ENCODE measurements around the gene UBA6.

The UBA6 gene

GRCh38 chr4:67682266-67682665, 18.7 kb downstream of the UBA6 start:
- no peaks in the 10 kb centered on the region for H3F3A ChIP-seq (ENCODE audit: insufficient read depth, low read length)
- no peak overlapping the region for H3K4me3 ChIP-seq (ENCODE audit: low read length)
- H3K4me2 ChIP-seq (ENCODE audit: low read depth, low read length) = no peak overlapping the region
- peaks cover 7% of the 10 kb centered on the region; the same call in 1 of the 2 replicates for H3K79me2 ChIP-seq (ENCODE audit: low read length)
- TF ChIP-seq EZH2 (optimal IDR thresholded peaks at IDR 0.05; ENCODE audit: low read depth, low read length) (no peak), EZH2phosphoT487 (IDR thresholded peaks at IDR 0.05; ENCODE audit: low read length) (no peak)
- TF ChIP-seq, protein P1, sequence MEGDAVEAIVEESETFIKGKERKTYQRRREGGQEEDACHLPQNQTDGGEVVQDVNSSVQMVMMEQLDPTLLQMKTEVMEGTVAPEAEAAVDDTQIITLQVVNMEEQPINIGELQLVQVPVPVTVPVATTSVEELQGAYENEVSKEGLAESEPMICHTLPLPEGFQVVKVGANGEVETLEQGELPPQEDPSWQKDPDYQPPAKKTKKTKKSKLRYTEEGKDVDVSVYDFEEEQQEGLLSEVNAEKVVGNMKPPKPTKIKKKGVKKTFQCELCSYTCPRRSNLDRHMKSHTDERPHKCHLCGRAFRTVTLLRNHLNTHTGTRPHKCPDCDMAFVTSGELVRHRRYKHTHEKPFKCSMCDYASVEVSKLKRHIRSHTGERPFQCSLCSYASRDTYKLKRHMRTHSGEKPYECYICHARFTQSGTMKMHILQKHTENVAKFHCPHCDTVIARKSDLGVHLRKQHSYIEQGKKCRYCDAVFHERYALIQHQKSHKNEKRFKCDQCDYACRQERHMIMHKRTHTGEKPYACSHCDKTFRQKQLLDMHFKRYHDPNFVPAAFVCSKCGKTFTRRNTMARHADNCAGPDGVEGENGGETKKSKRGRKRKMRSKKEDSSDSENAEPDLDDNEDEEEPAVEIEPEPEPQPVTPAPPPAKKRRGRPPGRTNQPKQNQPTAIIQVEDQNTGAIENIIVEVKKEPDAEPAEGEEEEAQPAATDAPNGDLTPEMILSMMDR (IDR thresholded peaks at IDR 0.05; ENCODE audit: low read length) = no peak
- no peaks in the 10 kb centered on the region for H3K9me2 ChIP-seq (replicated peaks; ENCODE audit: insufficient read depth, low read length)
- peaks cover 6% of the 10 kb centered on the region; the same call in 1 of the 2 replicates for H3K4me1 ChIP-seq (ENCODE audit: low read length)
- DNase-seq = no peak
- no peak overlapping the region for H3K9ac ChIP-seq (ENCODE audit: low read length)
- 0 out of 2 replicates have a peak, but pooled peaks cover 2% of the 10 kb centered on the region for H3K36me3 ChIP-seq (replicated peaks; ENCODE audit: insufficient read depth, low read length)
- no peak overlapping the region for H2AFZ ChIP-seq (ENCODE audit: low read length)
- no peak overlapping the region for H3K27ac ChIP-seq (ENCODE audit: low read length)
- H3K9me3 ChIP-seq (replicated peaks; ENCODE audit: insufficient read depth, low read length) = no peaks in the 10 kb centered on the region
- H4K20me1 ChIP-seq (ENCODE audit: insufficient read depth, low read length) = no peaks in the 10 kb centered on the region
- no peaks in the 10 kb centered on the region for H3K27me3 ChIP-seq (replicated peaks; ENCODE audit: insufficient read depth, low read length)

- Histone ChIP-seq H3K9ac (ENCODE audit: low read length) (no peak overlapping the region), H4K20me1 (ENCODE audit: insufficient read depth, low read length) (no peaks in the 10 kb centered on the region), H3K4me2 (ENCODE audit: low read depth, low read length) (no peak overlapping the region), H3K27ac (ENCODE audit: low read length) (no peak overlapping the region), H3K9me2 (replicated peaks; ENCODE audit: insufficient read depth, low read length) (no peaks in the 10 kb centered on the region), H3K36me3 (replicated peaks; ENCODE audit: insufficient read depth, low read length) (0 out of 2 replicates have a peak, but pooled peaks cover 2% of the 10 kb centered on the region), H3K79me2 (ENCODE audit: low read length) (no peaks in the 10 kb centered on the region; the same call in 1 of the 2 replicates), H3F3A (ENCODE audit: insufficient read depth, low read length) (no peaks in the 10 kb centered on the region), H3K9me3 (replicated peaks; ENCODE audit: insufficient read depth, low read length) (no peaks in the 10 kb centered on the region), H2AFZ (ENCODE audit: low read length) (no peak overlapping the region), H3K4me3 (ENCODE audit: low read length) (no peak overlapping the region), H3K27me3 (replicated peaks; ENCODE audit: insufficient read depth, low read length) (no peaks in the 10 kb centered on the region), H3K4me1 (ENCODE audit: low read length) (peaks cover 3% of the 10 kb centered on the region; the same call in 1 of the 2 replicates)
- no peak for DNase-seq
- no peak for TF ChIP-seq EZH2 (optimal IDR thresholded peaks at IDR 0.05; ENCODE audit: low read depth, low read length)
- TF ChIP-seq EZH2phosphoT487 (IDR thresholded peaks at IDR 0.05; ENCODE audit: low read length) = no peak
- TF ChIP-seq, protein P1 (IDR thresholded peaks at IDR 0.05; ENCODE audit: low read length) = no peak
Measured at GRCh38 chr4:67680581-67681222, 20.3 kb downstream of the UBA6 start.

GRCh38 chr4:67678612-67679011, 22.3 kb downstream of the UBA6 start:
- no peaks in the 10 kb centered on the region for H3K9me3 ChIP-seq (replicated peaks; ENCODE audit: insufficient read depth, low read length)
- H4K20me1 ChIP-seq (ENCODE audit: insufficient read depth, low read length) = no peaks in the 10 kb centered on the region
- no peak overlapping the region for H3K4me3 ChIP-seq (ENCODE audit: low read length)
- no peak overlapping the region for H2AFZ ChIP-seq (ENCODE audit: low read length)
- H3K27ac ChIP-seq (ENCODE audit: low read length) = no peak overlapping the region
- H3K79me2 ChIP-seq (ENCODE audit: low read length) = no peaks in the 10 kb centered on the region
- no peak overlapping the region for H3K9ac ChIP-seq (ENCODE audit: low read length)
- no peaks in the 10 kb centered on the region for H3K9me2 ChIP-seq (replicated peaks; ENCODE audit: insufficient read depth, low read length)
- no peaks in the 10 kb centered on the region for H3K4me1 ChIP-seq (ENCODE audit: low read length)
- H3F3A ChIP-seq (ENCODE audit: insufficient read depth, low read length) = no peaks in the 10 kb centered on the region
- TF ChIP-seq EZH2 (optimal IDR thresholded peaks at IDR 0.05; ENCODE audit: low read depth, low read length) (no peak), EZH2phosphoT487 (IDR thresholded peaks at IDR 0.05; ENCODE audit: low read length) (no peak)
- TF ChIP-seq, protein P1 (IDR thresholded peaks at IDR 0.05; ENCODE audit: low read length) = no peak
- H3K36me3 ChIP-seq (replicated peaks; ENCODE audit: insufficient read depth, low read length) = 0 out of 2 replicates have a peak, but pooled peaks cover 6% of the 10 kb centered on the region
- no peak overlapping the region for H3K4me2 ChIP-seq (ENCODE audit: low read depth, low read length)
- H3K27me3 ChIP-seq (replicated peaks; ENCODE audit: insufficient read depth, low read length) = no peaks in the 10 kb centered on the region
- no peak for DNase-seq
